T-helper 2 cell treated with Interferon-gamma antibody and Interleukin-4, amounts not matched to agents 100 ng/mL and 5 ng/mL, for 36 hours (primary cell): ENCODE results near the gene AMMECR1L. TPM values are rescaled to one million over a fixed set of nuclear protein-coding genes. Genes with fewer than 3 reads are reported as not detected.
"Not testable (repeated sequence)": the region's sequence is repeated elsewhere in the genome, so short reads cannot be mapped to it uniquely, and the experiment has no call there.

Experiments used
- intact Hi-C: fragments of 100-400 bp; cut with micrococcal nuclease; formaldehyde crosslinking; loops from one replicate; pipeline ENCODE4 v1.15.1; 2023
- total RNA-seq: library from RNA; stranded (reverse); gene quantifications from 2 replicates; pipeline ENCODE4 v1.2.3, GENCODE V29; 2022

Gene AMMECR1L
- total RNA-seq, result 14.6 and 16.4 TPM in 2 replicates

DNA sequence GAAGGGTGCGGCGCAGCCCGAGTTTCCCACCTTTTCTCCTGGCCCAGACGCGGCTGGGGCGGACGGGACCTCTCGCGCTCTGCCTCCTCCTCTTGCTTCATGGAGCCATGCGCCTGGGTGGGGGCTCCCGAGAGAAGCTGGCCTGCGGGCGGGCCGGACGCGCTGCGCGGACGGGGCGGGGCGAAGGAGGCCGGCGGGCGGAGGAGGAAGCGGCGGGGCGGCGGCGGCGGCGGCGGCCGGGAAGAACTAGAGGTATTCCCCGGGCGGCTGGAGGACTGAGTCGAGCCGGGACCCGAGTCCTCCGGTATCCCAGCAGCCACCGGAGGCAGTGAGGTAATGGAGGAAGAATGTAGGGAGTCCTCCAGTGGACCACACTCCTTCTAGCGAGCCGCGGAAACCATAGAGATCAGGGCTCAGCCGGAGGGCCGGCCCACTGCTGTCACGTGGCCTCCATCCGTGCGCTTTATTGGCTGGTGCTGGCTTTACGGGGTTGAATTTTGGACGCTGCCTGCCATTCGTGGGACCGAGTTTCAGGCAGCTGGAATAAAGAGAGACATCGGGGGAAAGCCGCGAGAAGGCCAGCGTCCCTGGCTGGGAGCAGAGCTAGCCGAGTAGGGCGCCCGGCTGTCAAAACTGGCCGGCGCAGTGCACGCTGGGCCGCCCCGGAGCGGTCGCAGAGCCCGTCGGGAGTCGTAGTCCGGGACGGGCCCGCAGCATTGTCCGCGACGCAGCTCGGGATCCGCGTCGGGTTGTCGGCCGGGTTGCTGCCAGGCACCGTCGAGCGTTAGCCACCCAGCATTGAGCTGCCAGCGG, at the start of gene AMMECR1L:
Gene AMMECR1L, minus strand, starts transcription at position 177 of the 813 bp plus-strand sequence. CDS start 11,722 bp downstream, outside the sequence.
- intact Hi-C loops, result loop anchor here (2.0 to 5.0 kb wide), 3 partner anchors 141 to 359 kb away; partner anchors contain the start of genes IWS1, SAP130 and UGGT1

DNA sequence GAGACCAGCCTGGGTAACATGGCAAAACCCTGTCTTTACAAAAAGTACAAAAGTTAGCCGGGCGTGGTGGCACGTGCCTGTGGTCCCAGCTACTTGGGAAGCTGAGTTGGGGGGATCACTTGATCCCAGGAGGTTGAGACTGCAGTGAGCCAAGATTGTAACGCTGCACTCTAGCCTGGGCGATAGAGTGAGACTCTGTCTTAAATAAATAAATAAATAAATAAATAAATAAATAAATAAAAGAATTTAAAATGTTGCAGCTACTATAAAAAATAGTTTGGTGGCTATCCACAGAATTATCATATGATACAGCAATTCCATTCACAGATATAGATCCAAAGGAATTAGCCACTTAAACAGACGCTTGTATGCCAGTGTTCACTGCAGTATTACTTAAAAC, 49.6 kb upstream of the AMMECR1L start:
- intact Hi-C loops, result no loop called here

DNA sequence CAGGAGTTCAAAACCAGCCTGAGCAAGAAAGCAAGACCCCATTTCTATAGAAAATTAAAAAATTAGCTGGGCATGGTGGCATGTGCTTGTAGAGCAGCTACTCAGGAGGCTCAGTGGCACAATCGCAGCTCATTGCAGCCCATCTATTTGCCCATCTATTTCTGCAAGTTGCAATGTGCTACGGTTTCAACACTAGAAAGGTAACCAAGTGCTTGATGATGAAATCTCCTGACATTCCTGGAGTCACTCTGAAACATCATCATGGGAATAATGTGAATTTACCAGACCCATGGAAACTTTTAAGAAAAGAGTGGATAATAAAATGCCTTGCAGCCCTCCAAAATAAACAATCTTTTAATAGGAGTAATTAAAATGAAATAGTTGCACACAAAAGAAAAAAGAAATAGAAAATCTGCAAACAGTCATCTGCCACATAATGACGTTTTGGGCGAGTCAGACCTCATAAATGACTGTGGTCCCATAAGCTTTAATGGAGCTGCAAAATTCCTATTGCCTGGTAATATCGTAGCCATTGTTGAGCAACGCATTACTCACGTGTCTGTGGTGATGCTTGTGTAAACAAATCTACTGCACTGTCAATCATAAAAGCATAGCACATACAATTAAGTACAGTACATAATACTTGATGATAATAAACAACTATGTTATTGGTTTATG, 46.6 kb upstream of the AMMECR1L start:
- intact Hi-C loops, result no loop called here

DNA sequence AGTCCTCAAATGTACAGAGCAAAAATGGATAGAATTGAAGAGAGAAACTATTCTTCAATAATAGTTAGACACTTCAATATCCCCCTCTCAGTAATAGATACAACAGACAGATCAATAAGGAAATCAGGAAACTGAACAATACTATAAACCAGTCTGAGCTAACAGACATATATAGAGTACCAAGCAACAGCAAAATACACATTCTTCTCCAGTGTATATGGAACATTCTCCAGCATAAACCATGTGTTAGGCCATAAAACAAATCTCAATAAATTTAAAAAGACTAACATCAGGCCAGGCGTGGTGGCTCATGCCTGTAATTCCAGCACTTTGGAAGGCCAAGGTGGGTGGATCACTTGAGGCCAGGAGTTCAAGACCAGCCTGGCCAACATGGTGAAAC, 43.7 kb upstream of the AMMECR1L start:
- intact Hi-C loops, result no loop called here

DNA sequence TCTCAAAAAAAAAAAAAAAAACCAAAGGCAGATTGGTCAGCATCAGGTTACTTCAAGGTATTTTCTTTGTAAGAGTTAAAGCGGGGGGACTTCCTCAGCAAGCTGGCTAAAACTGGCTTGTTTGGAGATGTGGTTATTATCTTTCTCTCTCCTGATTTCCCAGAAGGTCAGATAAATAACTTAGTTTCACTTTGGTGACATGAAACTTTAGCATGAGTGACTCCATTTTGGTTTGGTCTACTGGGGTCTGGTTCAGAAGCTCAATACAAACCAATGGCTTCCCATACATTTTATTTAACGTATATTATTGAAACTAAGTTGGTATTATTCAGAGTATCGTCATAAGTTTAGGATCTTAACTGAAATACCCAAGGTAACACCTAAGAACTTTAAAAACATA, 41.6 kb upstream of the AMMECR1L start:
- intact Hi-C loops, result no loop called here

DNA sequence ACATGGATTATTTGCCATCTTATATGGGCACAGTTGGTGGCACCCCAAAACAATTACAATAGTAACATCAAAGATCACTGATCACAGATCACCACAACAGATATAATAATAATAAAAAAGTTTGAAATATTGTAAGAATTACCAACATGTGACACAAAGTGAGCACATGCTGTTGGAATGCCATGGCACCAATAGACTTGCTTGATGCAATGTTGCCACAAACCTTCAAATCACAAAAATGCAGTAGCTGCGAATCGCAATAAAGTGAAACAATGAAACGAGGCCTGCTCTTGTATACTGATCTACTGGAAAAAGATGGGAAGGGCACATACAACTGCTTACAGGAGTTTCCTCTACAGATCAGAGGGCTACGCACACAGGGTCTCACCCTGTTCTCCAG, 32.2 kb upstream of the AMMECR1L start:
- intact Hi-C loops, result no loop called here

DNA sequence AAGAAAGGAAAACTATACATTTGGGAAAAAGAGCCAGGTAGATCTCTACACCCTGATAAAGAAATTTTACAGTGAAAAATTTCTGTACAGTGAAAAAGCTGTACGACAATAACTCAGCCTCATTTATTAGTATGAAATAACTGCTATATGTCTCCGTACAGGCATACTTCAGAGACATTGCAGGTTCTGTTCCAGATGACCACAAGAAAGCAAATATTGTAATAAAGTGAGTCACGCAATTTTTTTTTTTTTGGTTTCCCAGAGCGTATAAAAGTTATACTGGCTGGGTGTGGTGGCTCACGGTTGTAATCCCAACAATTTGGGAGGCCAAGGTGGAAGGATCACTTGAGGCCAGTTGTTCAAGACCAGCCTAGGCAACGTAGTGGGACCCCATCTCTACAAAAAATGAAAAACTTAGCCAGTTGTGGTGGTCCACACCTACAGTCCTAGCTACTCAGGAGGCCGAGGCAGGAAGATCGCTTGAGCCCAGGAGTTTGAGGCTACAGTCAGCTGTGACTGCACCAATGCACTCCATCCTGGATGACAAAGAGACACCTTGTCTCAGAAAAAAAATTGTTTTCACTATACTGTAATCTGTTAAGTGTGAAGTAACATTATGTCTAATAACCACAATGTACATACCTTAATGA, 28.2 kb upstream of the AMMECR1L start:
- intact Hi-C loops, result no loop called here

DNA sequence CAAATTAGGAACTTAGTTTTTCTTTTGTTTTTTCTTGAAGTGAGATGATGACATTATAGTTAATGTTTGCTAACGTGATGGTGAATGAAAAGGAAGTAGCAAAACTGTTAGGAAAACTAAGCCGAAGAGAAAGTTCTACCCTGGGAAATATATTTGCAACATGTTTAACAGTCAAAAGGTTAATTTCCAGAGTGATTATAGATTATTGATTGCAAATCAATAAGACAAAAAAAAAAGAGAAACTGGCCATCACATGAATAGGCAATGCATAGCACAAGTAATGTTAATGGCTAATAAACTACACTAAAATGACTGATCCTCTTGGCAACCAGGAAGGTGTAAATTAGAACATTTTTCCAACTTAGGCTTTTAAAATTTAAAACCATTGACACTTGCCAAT, 26.0 kb upstream of the AMMECR1L start:
- intact Hi-C loops, result no loop called here

DNA sequence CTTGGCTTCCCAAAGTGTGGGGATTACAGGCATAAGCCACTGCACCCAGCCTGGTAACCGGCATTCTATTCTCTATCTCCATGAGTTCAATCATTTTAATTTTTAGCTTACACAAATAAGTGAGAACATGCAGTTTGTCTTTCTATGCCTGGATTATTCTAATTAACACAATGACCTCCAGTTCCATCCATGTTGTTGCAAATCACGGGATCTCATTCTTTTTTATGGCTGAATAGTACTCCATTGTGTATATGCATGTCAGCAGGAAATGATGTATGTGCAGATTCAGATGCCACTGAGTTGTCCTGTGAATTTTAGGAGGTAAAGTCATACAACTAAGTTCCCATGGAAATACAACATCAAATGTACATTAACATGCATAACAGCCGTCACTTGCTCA, 24.7 kb upstream of the AMMECR1L start:
- intact Hi-C loops, result no loop called here

DNA sequence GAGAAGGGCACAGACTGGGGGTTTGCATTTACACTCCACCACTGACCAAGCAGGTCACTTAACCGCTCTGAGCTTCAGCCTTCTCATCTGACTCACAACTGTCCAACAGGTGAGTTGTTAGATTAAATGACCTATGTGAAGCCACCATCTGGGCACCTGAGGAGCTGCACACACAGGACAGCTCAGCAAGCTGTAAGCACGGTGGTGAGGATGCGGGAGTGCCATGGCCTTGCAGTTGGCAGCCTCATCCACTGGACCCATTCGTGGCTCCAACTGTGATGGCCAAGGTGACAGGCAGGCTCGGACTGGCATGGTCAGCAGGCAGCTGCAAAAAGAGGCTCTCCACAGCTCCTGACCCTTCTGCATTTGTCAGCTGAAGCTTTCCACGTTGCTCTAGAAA, 23.3 kb upstream of the AMMECR1L start:
- intact Hi-C loops, result no loop called here

DNA sequence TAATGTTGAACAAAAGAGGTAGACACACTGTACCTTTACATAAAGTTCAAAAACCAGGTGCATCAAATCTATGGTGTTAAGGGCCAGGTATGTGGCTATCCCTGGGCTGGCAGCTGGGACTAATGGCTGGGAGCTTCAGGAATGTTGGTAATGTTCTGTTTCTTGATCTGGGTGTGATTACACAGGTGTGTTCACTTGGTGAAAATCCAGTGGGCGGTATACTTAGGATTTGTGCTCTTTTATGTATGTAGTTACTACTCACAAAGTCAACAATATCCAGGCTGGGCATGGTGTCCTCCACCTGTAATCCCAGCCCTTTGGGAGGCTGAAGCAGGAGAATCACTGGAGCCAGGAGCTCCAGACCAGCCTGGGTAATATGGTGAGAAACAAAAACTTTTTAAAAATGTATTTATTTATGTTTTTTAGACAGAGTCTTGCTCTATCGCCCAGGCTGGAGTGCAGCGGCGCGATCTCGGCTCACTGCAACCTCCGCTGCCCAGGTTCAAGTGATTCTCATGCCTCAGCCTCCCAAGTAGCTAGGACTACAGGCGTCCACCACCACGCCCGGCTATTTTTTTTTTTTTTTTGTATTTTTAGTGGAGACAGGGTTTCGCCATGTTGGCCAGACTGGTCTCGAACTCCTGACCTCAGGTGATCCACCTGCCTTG, 22.1 kb upstream of the AMMECR1L start:
- intact Hi-C loops, result not testable (repeated sequence)

DNA sequence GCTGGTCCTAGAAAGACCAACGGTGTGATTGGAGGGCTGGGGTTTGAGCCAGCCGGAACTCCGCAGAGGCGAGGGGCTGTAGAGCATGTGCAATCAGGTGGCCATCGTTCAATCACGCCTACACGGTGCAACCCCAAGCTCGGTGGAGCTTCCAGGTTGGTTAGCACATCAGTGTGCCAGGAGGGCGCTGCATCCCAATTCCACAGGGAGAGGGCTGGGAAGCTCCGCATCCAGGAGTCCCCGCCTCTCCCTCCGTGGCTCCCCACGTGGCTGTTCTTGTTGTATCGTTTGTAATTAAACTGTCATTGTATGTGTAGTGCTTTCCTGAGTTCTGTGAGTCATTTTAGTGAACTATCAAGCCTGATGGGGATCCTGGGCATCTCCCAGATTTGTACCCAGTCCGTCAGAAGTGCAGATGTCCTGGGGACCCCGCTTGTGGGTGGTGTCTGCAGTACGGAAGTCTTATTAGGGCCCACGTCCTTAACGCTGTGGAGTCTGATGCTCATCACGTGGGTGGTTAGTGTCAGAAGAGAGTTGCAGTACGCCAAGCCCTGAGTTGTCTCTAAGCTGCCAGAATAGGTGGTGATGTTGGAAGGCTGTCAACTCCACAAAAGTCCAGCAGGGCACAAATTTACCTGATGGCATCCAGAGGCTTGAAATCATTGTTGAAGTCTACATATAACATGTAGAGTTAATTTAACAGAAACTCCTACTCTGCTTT, 20.6 kb upstream of the AMMECR1L start:
- intact Hi-C loops, result no loop called here

DNA sequence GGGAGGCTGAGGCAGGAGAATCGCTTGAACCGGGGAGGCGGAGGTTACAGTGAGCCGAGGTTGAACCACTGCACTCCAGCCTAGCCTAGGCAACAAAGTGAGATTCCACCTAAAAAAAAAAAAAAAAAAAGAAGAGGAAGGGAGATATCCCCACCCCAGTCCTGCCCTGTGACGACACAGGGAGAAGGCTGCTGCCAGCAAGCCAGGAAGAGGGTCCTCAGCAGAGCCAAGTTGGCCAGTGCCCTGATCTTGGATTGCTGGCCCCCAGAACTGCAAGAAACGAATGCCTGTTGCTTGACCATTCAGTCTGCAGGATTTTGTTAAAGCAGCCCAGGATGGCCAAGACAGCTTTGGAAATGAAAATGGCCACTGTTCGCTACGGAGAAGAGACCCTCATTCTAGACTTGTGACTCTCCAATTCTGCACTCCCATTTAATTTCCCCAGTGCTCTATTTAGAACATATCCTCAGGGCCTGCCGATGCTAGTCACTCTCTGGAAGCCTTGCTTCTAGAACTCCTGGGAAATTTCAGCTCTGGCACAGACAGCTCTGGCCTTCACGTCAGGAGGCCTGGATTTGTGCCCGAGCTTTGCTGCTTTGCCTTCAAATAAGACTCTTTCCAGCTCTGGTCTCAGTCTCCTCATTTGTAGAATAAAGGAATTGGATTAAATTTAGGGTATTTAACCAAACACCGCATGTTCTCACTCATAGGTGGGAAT, 15.7 kb upstream of the AMMECR1L start:
- intact Hi-C loops, result no loop called here

DNA sequence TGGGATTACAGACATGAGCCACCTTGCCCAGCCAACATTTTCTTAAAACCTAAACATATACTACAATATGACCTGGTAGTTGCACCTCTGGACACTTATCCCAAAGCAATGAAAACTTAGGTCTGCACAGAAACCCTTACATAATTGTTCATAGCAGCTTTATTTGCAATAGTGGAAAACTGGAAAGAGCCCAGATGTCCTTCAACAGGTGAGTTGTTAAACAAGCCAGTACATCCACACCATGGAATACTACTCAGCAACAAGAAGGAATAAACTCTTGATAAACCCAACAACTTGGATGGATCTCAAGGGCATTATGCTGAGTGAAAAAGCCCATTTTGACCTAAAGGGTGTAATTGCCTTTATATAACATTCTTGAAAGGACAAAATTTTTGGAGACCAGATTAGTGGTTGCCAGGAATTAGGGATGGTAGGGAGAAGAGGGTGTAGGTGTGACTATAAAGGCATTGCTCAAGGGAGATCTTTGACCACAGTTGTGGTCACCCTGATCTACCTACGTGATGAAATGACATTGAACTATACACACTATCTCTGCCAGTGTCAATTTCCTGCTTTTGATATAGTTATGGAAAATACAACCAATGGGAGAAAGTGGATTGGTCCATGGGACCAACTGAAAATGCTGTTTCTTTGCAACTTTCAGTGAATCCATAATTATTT, 11.9 kb upstream of the AMMECR1L start:
- intact Hi-C loops, result no loop called here

DNA sequence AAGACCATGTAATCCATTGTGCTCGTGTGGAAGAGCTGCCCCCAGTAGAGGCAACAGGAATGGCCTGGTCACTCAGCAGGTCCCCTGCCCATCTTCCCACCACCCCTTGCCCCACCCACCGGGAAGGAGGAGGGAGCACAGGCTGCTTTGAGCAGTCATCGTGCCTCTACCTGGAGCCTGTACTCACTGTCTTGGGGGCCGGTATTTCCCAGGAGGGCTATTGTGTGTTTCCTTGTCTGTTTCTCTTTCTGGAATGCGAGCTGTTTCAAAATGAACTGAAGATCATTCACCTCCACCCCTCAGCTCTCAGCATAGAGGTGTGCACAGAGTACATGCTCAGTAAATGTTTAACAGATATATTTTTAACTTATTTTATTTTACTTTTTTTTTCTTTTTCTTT, 7.7 kb upstream of the AMMECR1L start:
- intact Hi-C loops, result no loop called here

DNA sequence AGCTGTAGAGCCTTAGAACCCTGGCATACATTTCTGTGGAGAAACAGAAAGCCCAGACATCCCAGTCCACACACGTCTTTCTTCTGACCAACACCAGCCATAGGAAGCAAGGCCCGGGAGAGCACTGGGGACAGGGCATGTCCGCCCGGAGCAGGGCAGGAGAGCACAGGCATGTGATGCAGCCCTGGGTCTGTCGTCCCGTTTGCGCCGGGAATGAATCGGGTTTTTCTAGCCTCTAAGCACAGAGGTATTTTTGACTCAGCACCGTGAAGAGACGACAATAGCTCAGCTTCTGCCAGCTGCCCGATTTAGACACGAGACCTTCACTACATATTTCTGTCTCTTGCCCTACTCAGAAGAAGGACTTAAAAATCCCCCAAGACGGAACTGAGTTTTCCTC, 7.3 kb upstream of the AMMECR1L start:
- intact Hi-C loops, result no loop called here

DNA sequence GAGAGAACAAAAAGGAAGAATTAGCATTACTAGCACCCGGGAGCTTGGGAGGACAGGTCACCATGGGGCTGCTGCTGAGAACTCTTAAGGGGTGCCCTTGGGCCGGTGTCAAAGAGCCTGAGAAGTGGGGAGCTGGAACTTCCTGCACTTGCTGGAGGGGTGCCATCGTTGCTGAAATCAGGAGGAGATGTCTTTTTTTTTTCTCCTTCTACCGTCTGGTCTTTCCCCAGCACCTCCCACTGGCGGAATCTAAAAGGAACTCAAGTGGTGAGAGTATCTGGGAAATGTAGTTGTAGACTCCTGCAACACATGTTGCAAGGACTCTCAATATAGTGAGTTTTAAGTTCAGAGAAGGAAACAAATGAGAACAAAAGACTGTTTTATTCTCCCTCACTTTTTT, 6.1 kb upstream of the AMMECR1L start:
- intact Hi-C loops, result no loop called here

DNA sequence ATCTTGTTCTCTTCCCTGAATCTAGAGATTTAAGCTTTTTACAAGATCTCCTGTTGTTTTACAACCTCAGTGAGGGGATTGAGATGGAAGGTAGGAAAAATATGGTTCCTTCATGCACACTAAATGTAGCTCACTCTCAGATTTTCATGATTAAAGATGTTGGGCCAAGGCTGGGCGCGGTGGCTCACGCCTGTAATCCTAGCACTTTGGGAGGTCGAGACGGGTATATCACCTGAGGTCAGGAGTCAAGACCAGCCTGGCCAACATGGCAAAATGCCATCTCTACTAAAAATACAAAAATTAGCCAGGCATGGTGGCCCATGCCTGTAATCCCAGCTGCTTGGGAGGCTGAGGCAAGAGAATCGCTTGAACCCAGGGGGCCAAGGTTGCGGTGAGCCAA, 5.0 kb upstream of the AMMECR1L start:
- intact Hi-C loops, result not testable (repeated sequence)

DNA sequence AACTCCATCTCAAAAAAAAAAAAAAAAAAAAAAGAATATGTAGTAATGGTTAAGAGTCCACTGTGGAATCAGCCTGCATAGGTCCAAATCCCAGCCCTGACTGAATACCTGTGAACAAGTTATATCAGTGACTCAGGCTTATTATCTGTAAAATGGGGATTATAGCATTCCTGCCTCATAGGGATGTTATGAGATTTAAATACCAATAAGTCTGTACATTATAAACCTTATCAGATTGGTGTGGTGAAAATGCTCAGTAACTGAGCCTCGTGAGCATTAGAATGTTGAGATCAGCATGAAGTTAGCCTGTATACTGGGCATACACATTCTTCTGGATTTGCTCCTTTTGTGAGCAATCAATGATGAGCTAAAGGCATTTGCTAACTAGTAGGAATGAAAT, 3.0 kb upstream of the AMMECR1L start:
- intact Hi-C loops, result loop anchor here (5.0 kb wide), 1 partner anchor 139 kb away; the partner anchor contains the start of gene SAP130

DNA sequence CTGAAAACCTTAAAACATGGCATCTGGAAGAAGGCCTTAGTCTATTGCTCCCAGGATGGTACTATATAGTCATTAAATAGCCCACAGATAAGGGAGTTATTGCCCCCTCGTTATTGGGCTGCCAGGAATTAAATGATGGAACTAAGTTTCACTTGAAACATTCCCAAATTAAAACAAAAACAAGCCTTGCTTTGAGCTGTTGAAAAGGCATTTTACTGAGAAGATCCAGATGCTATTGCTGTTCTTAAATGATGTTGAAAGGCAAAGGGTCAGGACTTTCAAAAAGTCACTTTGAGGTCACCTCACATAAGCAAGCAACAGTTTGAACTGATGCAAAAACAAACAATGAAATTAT, 2.0 kb upstream of the AMMECR1L start:
- intact Hi-C loops, result loop anchor here (2.0 to 5.0 kb wide), 3 partner anchors 140 to 361 kb away; partner anchors contain the start of genes IWS1, SAP130 and UGGT1
